HK-2 (cell line): ENCODE measurements around the gene TMEM158.

ENCODE experiments used
- DNase-seq: peaks from one replicate; pipeline ENCODE4 v3.0.0-alpha.2; 2018; ENCODE audit not compliant: unreplicated experiment

Gene TMEM158

GRCh38 chr3:45232521-45232920, 6.4 kb upstream of the TMEM158 start:
- DNase-seq, result no peak

GRCh38 chr3:45227946-45228345, 1.9 kb upstream of the TMEM158 start:
- no peak for DNase-seq

GRCh38 chr3:45227071-45227820, 1.2 kb upstream of the TMEM158 start:
- no peak for DNase-seq

GRCh38 chr3:45225465-45226205, 452 bp downstream of the TMEM158 start:
- peak; percentile 32 for DNase-seq

GRCh38 chr3:45224824-45225464, 1.1 kb downstream of the TMEM158 start:
- DNase-seq, result peak; percentile 70

GRCh38 chr3:45223889-45224727, 2.0 kb downstream of the TMEM158 start:
- no peak for DNase-seq

GRCh38 chr3:45219694-45220093, 6.4 kb downstream of the TMEM158 start:
- no peak for DNase-seq

GRCh38 chr3:45218578-45219390, 7.3 kb downstream of the TMEM158 start:
- no peak for DNase-seq

- DNase-seq, result no peak
Observed at GRCh38 chr3:45216021-45216609, 10.0 kb downstream of the TMEM158 start.

GRCh38 chr3:45215466-45215865, 10.6 kb downstream of the TMEM158 start:
- no peak for DNase-seq

- no peak for DNase-seq
Observed at GRCh38 chr3:45214061-45214680, 11.9 kb downstream of the TMEM158 start.

- DNase-seq, result no peak
Observed at GRCh38 chr3:45212095-45212468, 14.0 kb downstream of the TMEM158 start.

- DNase-seq, result no peak
Observed at GRCh38 chr3:45211466-45212094, 14.5 kb downstream of the TMEM158 start.

GRCh38 chr3:45210308-45211041, 15.6 kb downstream of the TMEM158 start:
- DNase-seq, result peak; percentile 68

- no peak for DNase-seq
Observed at GRCh38 chr3:45209526-45209925, 16.6 kb downstream of the TMEM158 start.

- no peak for DNase-seq
Observed at GRCh38 chr3:45208586-45208985, 17.5 kb downstream of the TMEM158 start.

- no peak for DNase-seq
Observed at GRCh38 chr3:45207446-45207845, 18.6 kb downstream of the TMEM158 start.

- no peak for DNase-seq
Observed at GRCh38 chr3:45205126-45205525, 21.0 kb downstream of the TMEM158 start.

GRCh38 chr3:45204136-45204535, 22.0 kb downstream of the TMEM158 start:
- DNase-seq, result no peak
